GM12878 (cell line): ENCODE data around the gene SSH2. TPM values are rescaled to one million over a fixed set of nuclear protein-coding genes. Genes with fewer than 3 reads are reported as not detected.

Source experiments
- ATAC-seq: fragments of 200-7000 bp; cut with Tn5 transposase; 3 replicates; pipeline ENCODE4 v1.9.1; 2020; ENCODE audit warnings: mild to moderate bottlenecking, moderate library complexity
- BruUV-seq: library from RNA; stranded (reverse); fragments of 400-500 nt; replicated peaks from 2 replicates; lab custom pipeline; 2021; lab: Mats Ljungman, UMichigan
- CTCF ChIA-PET: fragments of 300-600 bp; sonication (Branson Sonifier 250); formaldehyde crosslinking; extraction: SDS; loops from one replicate; lab custom pipeline; 2021; ENCODE audit warnings: inconsistent platforms; lab: Yijun Ruan, JAX
- POLR2A ChIA-PET: fragments of 350-600 bp; formaldehyde crosslinking; extraction: SDS; loops from one replicate; lab custom pipeline; 2021; ENCODE audit warnings: inconsistent platforms; lab: Charles Lee
- RAD21 ChIA-PET: fragments of 300-600 bp; sonication (Branson Sonifier 250); formaldehyde crosslinking; loops from one replicate; lab custom pipeline; 2023; ENCODE audit warnings: antibody characterized with exemption; ENCODE audit not compliant: unreplicated experiment; lab: Charles Lee
- SMC1A ChIA-PET: fragments of 300-600 bp; sonication (Branson Sonifier 250); formaldehyde crosslinking; loops from one replicate; lab custom pipeline; 2023; ENCODE audit not compliant: unreplicated experiment, uncharacterized antibody; lab: Charles Lee
- DNase-seq: peaks from one replicate; pipeline ENCODE4 v3.0.0-alpha.2; 2011; ENCODE audit warnings: low read depth, low spot score
- FAIRE-seq: peaks from 3 replicates; lab custom pipeline; 2011; peaks lifted over from hg19 to GRCh38; lab: Jason Lieb, UNC
- H2AFZ ChIP-seq: 2 replicates; pipeline ENCODE4 v1.6.0; 2011; ENCODE audit warnings: low read depth, low read length, control low read depth; ENCODE audit not compliant: control insufficient read depth
- H3K27ac ChIP-seq: 2 replicates; pipeline ENCODE4 v1.5.1; 2011; ENCODE audit warnings: control low read depth; ENCODE audit not compliant: control insufficient read depth, insufficient read depth
- H3K27me3 ChIP-seq, 2 experiments: replicated peaks in 1 of 2; 2 replicates each; pipeline versions ENCODE4 v1.6.0 to v1.6.1; 2011; ENCODE audit warnings: low read length in 1 of 2; ENCODE audit not compliant: control insufficient read depth in 2 of 2, insufficient read depth in 2 of 2
- H3K36me3 ChIP-seq, 2 experiments: 2 replicates each; pipeline ENCODE4 v1.5.1; 2011; ENCODE audit warnings: low read length in 1 of 2; ENCODE audit not compliant: control insufficient read depth in 2 of 2, insufficient read depth in 2 of 2
- H3K4me1 ChIP-seq: 2 replicates; pipeline ENCODE4 v1.6.1; 2011; ENCODE audit warnings: mild to moderate bottlenecking, low read length, moderate library complexity, mixed read lengths; ENCODE audit not compliant: control insufficient read depth, insufficient read depth
- H3K4me2 ChIP-seq: 2 replicates; pipeline ENCODE4 v1.6.0; 2011; ENCODE audit warnings: control low read depth; ENCODE audit not compliant: control insufficient read depth, insufficient read depth
- H3K4me3 ChIP-seq: fragments of 200-600 bp; sonication (generic); 2 replicates; pipeline ENCODE4 v1.5.1; 2016
- H3K79me2 ChIP-seq: 2 replicates; pipeline ENCODE4 v1.6.0; 2011; ENCODE audit warnings: low read length; ENCODE audit not compliant: control insufficient read depth, insufficient read depth
- H3K9ac ChIP-seq: 2 replicates; pipeline ENCODE4 v1.8.0; 2011; ENCODE audit warnings: low read length, control low read depth, mixed read lengths; ENCODE audit not compliant: control insufficient read depth, insufficient read depth
- H3K9me3 ChIP-seq: replicated peaks from 3 replicates; pipeline ENCODE4 v1.5.1; 2011; ENCODE audit warnings: mild to moderate bottlenecking, low read length; ENCODE audit not compliant: control insufficient read depth, insufficient read depth
- H4K20me1 ChIP-seq: 2 replicates; pipeline ENCODE4 v1.6.0; 2011; ENCODE audit not compliant: control insufficient read depth, insufficient read depth
- HDGF ChIP-seq: fragments of 450-650 bp; IDR thresholded peaks from 2 replicates; pipeline ENCODE4 v1.6.1; 2016; ENCODE audit warnings: antibody characterized with exemption
- JUNB ChIP-seq: IDR thresholded peaks from 2 replicates; pipeline ENCODE4 v1.6.1; 2016; ENCODE audit warnings: antibody characterized with exemption, mild to moderate bottlenecking
- LARP7 ChIP-seq: fragments of 450-650 bp; IDR thresholded peaks from 2 replicates; pipeline ENCODE4 v1.6.1; 2017; ENCODE audit warnings: mild to moderate bottlenecking
- MEF2A ChIP-seq: IDR thresholded peaks from 2 replicates; pipeline ENCODE4 v1.6.1; 2011; ENCODE audit warnings: low read depth, mild to moderate bottlenecking, low read length, moderate library complexity; ENCODE audit not compliant: insufficient read depth
- PML ChIP-seq: IDR thresholded peaks from 2 replicates; pipeline ENCODE4 v1.6.1; 2012; ENCODE audit warnings: low read length, inconsistent platforms
- RUNX3 ChIP-seq: IDR thresholded peaks from 2 replicates; pipeline ENCODE4 v1.6.1; 2012; ENCODE audit warnings: low read length, inconsistent platforms
- STAT1 ChIP-seq: fragments of 450-650 bp; conservative IDR thresholded peaks from 2 replicates; pipeline ENCODE4 v1.6.1; 2014; ENCODE audit warnings: antibody characterized with exemption, mild to moderate bottlenecking
- SUZ12 ChIP-seq: fragments of 200-600 bp; sonication (generic); IDR thresholded peaks from one replicate; pipeline ENCODE4 v1.6.1; 2018; ENCODE audit warnings: antibody characterized with exemption, mild to moderate bottlenecking; ENCODE audit not compliant: unreplicated experiment
- WGBS: methylation state at CpG from one replicate; pipeline ENCODE4 v1.1.6; 2016; ENCODE audit warnings: low lambda C conversion rate; ENCODE audit not compliant: insufficient replicate concordance, insufficient coverage; ENCODE audit errors: missing lambda C conversion rate; 5-methylcytosine and 5-hydroxymethylcytosine counted together
- in situ Hi-C: fragments of 300-500 bp; cut with MboI; formaldehyde crosslinking; loops from 9 replicates; pipeline ENCODE4 v1.14.3; 2018; ENCODE audit warnings: mixed read lengths
- intact Hi-C: fragments of 100-400 bp; cut with micrococcal nuclease; formaldehyde crosslinking; loops from one replicate; pipeline ENCODE4 v1.14.2; 2022; ENCODE audit not compliant: unreplicated experiment
- polyA plus RNA-seq, 11 experiments: library from polyadenylated mRNA; depleted of rRNA in 4 of 11; unstranded in 6 of 11; stranded (reverse) in 5 of 11; fragments of >200 nt; fragmentation: Nextera tagmentation in 4 of 11; fragmentation: Illumina TruSeq in 1 of 11; extraction: Ambion mirVana in 4 of 11; extraction: Trizol in 1 of 11; gene quantifications; 1 replicate in 1 of 11; 2 replicates in 10 of 11; pipeline versions ENCODE4 v1.2.1 to v1.2.3, GENCODE V29; 2011 to 2016; ENCODE audit warnings: inconsistent platforms in 2 of 11, missing spikeins in 2 of 11, low read depth in 1 of 11
- total RNA-seq, 4 experiments: library from RNA; depleted of rRNA in 3 of 4; stranded (reverse); fragments of >200 nt in 3 of 4; fragmentation: Illumina TruSeq in 1 of 4; extraction: Trizol in 1 of 4; gene quantifications; 2 replicates each; pipeline versions ENCODE4 v1.2.1 to v1.2.3, GENCODE V29; 2013 to 2021
- TF ChIP-seq, protein P1 (sequence below): IDR thresholded peaks from 2 replicates; pipeline ENCODE4 v1.6.1; 2012; ENCODE audit warnings: improper control_type of control experiment, low read depth, low read length; ENCODE audit not compliant: insufficient replicate concordance

The SSH2 gene
- total and polyA plus RNA-seq, 10 of the 15 experiments (the other 5 are each of a cell fraction or from before 2014, with no cell fraction given) = 9.3 to 65.9 (median 34.0) TPM

- peak overlapping the region; percentile 14; the same call in 1 of the 2 replicates for H3K9ac ChIP-seq
- in situ Hi-C loops = no loop called here
- peaks cover 54% of the 10 kb centered on the region for H3K79me2 ChIP-seq
- no peak overlapping the region for H2AFZ ChIP-seq
- DNase-seq = peak; percentile 36
- TF ChIP-seq MEF2A (peak; percentile 57; the same call in 1 of the 2 replicates), PML (no peak), RUNX3 (peak; percentile 27; the same call in 1 of the 2 replicates), HDGF (0 out of 2 replicates have a peak, but pooled peaks have one; percentile 22)
- TF ChIP-seq, all 136 proteins: peak for 3
- Histone ChIP-seq H3K4me2 (peak overlapping the region; percentile 45), H3K4me1 (peaks cover 32% of the 10 kb centered on the region), H3K36me3 (peaks cover 0 to 7% of the 10 kb centered on the region in 2 experiments; a peak in 1 of 4 replicates), H3K27me3 (no peaks in the 10 kb centered on the region), H3K4me3 (no peak overlapping the region; the same call in 1 of the 2 replicates), H3K27ac (peak overlapping the region; percentile 63), H4K20me1 (no peaks in the 10 kb centered on the region), H3K9me3 (no peaks in the 10 kb centered on the region)
- ATAC-seq (peak; percentile 67), FAIRE-seq (peak; percentile 52)
- no TSS peak for BruUV-seq
- CTCF ChIA-PET = interaction anchor here (0.7 to 3.8 kb wide), 3 partner anchors 9 to 47 kb away, joined by 3 to 14 read pairs (median 4); no protein-coding TSS in a partner anchor
- RAD21 ChIA-PET = interaction anchor here (0.7 to 3.5 kb wide), 3 partner anchors 9 to 64 kb away, joined by 3 to 31 read pairs (median 4); no protein-coding TSS in a partner anchor
- intact Hi-C loops = no loop called here
- SMC1A ChIA-PET = interaction anchor here (1.5 to 11.8 kb wide), 2 partner anchors 9 to 38 kb away, joined by 4 to 224 read pairs; no protein-coding TSS in a partner anchor
- POLR2A ChIA-PET = interaction anchor here (0.6 to 6.9 kb wide), 3 partner anchors 8 to 46 kb away, joined by 7 to 58 read pairs (median 13); no protein-coding TSS in a partner anchor
These were observed 216.4 kb downstream of the SSH2 start for GRCh38 chr17:29713626-29714025.

DNA sequence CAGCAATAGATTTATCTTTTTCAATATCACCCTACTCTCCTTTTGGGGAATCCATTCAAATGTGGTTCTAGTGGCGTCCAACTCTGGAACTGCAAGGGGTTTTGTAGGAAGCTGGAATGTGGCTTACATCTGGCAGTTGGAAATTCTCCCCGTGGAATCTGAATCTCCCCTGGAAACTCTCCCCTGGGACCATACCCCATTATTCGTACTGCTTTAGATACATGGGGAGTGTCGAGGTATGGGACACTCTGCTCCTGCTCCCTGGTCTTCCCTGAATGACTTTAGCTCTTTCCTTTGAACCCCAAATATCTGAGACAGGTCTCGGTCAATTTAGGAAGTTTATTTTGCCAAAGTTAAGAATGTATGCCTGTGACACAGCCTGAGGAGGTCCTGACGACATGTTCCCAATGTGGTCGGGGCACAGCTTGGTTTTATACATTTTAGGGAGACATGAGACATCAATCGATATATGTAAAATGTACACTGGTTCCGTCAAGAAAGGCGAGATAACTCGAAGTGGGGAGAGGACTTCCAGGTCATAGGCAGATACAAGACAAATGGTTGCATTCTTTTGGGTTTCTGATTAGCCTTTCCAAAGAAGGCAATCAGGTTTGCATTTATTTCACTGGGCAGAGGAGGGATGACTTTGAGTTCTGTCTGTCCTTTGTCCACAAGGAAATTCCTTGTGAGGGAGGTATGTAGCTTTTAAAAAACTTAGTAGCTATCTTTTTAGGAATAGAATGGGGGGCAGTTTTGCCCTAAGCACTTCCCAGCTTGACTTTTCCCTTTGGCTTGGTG lies 218.2 kb downstream of the SSH2 start:
- SMC1A ChIA-PET = interaction anchor here (0.9 to 11.8 kb wide), 8 partner anchors 11 to 49 kb away, joined by 3 to 224 read pairs (median 6); no protein-coding TSS in a partner anchor

More for the DNA sequence above, 218.2 kb downstream of the SSH2 start:
- Histone ChIP-seq H3K4me2 (no peak overlapping the region), H3K79me2 (peaks cover 50% of the 10 kb centered on the region), H3K4me1 (peaks cover 32% of the 10 kb centered on the region), H3K36me3 (peaks cover 0 to 7% of the 10 kb centered on the region in 2 experiments; a peak in 1 of 4 replicates)
- FAIRE-seq = no peak
- in situ Hi-C loops = no loop called here
- BruUV-seq = no TSS peak
- CTCF ChIA-PET = interaction anchor here (0.5 to 3.8 kb wide), 5 partner anchors 11 to 219 kb away, joined by 3 to 14 read pairs (median 3); no protein-coding TSS in a partner anchor
- TF ChIP-seq LARP7 (no peak), STAT1 (no peak), SUZ12 (no peak), JUNB (no peak)
- TF ChIP-seq, protein P1, sequence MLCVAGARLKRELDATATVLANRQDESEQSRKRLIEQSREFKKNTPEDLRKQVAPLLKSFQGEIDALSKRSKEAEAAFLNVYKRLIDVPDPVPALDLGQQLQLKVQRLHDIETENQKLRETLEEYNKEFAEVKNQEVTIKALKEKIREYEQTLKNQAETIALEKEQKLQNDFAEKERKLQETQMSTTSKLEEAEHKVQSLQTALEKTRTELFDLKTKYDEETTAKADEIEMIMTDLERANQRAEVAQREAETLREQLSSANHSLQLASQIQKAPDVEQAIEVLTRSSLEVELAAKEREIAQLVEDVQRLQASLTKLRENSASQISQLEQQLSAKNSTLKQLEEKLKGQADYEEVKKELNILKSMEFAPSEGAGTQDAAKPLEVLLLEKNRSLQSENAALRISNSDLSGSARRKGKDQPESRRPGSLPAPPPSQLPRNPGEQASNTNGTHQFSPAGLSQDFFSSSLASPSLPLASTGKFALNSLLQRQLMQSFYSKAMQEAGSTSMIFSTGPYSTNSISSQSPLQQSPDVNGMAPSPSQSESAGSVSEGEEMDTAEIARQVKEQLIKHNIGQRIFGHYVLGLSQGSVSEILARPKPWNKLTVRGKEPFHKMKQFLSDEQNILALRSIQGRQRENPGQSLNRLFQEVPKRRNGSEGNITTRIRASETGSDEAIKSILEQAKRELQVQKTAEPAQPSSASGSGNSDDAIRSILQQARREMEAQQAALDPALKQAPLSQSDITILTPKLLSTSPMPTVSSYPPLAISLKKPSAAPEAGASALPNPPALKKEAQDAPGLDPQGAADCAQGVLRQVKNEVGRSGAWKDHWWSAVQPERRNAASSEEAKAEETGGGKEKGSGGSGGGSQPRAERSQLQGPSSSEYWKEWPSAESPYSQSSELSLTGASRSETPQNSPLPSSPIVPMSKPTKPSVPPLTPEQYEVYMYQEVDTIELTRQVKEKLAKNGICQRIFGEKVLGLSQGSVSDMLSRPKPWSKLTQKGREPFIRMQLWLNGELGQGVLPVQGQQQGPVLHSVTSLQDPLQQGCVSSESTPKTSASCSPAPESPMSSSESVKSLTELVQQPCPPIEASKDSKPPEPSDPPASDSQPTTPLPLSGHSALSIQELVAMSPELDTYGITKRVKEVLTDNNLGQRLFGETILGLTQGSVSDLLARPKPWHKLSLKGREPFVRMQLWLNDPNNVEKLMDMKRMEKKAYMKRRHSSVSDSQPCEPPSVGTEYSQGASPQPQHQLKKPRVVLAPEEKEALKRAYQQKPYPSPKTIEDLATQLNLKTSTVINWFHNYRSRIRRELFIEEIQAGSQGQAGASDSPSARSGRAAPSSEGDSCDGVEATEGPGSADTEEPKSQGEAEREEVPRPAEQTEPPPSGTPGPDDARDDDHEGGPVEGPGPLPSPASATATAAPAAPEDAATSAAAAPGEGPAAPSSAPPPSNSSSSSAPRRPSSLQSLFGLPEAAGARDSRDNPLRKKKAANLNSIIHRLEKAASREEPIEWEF = no peak
- TF ChIP-seq, all 136 proteins: peak for 0
- Histone ChIP-seq H3K27ac (no peak overlapping the region), H3K9me3 (no peaks in the 10 kb centered on the region), H3K27me3 (no peaks in the 10 kb centered on the region), H2AFZ (no peak overlapping the region), H3K9ac (no peak overlapping the region), H3K4me3 (no peak overlapping the region), H4K20me1 (no peaks in the 10 kb centered on the region)
- intact Hi-C loops = no loop called here
- WGBS = 96% methylated on average over 11 of the region's 11 CpGs
- no peak for DNase-seq
- POLR2A ChIA-PET = interaction anchor here (0.8 to 6.9 kb wide), 4 partner anchors 8 to 48 kb away, joined by 3 to 58 read pairs (median 10); no protein-coding TSS in a partner anchor
- RAD21 ChIA-PET = interaction anchor here (1.2 to 3.5 kb wide), 2 partner anchors 11 to 15 kb away, joined by 3 to 31 read pairs; no protein-coding TSS in a partner anchor
- ATAC-seq = no peak
